GM19395 (cell line): ENCODE results near the gene PCK2.

Experiments used
- ATAC-seq: cut with Tn5 transposase; IDR thresholded peaks from one replicate; pipeline ENCODE4 v1.9.1; 2021; ENCODE audit warnings: mild to moderate bottlenecking, moderate library complexity; ENCODE audit not compliant: unreplicated experiment

Gene PCK2

GRCh38 chr14:24074625-24075484 is 19.3 kb upstream of the PCK2 start:
- no peak for ATAC-seq

DNA sequence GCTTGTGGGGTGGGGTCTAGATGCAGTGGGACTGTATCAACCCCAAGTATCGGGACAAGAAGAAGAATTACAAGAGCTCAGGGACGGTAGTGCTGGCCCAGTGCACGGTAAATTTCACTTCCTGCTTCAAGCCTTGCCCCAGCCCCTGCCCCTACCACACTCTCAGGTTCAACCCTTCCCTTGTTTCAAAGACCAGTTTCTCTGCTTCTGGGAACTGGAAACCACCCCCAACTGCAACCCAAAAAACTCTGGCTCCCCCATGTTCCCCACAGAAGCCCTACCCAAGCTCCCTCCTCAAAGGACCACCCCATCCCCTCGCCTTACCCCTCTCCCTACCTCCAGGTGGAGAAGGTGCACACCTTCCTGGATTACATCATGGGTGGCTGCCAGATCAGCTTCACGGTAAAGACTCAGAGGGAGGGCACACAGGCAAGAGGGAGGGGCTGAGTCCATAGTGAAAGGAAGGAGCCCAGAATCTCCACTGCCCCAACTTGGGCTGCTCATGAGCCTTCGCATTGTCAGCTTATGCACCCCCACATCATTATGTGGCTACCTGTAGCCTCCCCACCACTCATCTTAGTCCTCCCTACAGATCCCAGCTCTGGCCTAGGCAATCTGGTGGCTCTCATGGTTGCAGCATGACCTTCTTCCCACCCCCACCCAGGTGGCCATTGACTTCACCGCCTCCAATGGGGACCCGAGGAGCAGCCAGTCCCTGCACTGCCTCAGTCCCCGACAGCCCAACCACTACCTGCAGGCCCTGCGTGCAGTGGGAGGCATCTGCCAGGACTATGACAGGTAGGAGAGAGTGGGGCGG is 18.4 kb upstream of the PCK2 start:
- peak; percentile 62 for ATAC-seq

DNA sequence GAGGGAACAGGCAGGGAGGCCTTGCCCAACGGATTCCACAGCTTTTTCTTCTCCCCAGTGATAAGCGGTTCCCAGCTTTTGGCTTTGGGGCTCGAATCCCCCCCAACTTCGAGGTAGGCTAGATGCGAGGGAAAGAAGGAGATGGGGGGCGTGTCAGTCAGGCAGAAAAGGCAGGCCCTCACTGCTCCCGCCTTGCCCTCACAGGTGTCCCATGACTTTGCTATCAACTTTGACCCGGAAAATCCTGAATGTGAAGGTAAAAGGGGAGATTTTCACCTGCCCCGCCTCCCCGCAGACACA is 17.9 kb upstream of the PCK2 start:
- no peak for ATAC-seq

DNA sequence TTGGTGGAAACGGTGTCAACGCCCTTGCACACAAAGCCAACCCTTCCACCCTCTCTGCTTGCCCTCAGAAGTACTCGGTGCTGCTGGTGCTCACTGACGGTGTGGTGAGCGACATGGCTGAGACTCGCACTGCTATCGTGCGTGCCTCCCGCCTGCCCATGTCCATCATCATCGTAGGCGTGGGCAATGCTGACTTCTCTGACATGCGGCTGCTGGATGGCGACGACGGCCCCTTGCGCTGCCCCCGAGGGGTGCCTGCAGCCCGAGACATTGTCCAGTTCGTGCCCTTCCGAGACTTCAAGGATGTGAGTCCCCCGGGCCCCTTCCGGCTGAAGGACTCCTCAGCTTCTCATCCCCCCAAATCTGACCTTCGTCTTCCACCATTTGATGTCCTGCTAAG is 17.0 kb upstream of the PCK2 start:
- ATAC-seq = no peak

DNA sequence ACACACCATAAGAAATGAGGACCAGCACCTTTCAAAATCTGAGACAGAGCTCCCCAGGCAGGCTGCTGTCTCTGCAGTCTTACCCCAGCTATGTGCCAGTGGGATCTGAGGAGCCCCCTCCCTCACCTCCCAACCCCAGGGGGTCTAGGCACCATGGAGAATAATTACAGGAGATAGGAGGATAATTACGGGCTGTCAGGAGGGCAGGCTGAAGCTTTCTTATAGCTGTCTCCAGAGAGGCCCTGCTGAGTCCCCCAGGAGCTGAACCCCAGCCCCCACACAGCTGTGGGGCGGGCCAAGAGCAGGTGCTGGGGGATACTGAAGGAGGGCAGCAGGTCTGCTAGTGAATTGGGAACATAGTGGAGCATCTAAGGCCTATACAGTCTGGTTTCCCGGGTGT is 16.0 kb upstream of the PCK2 start:
- ATAC-seq = no peak

DNA sequence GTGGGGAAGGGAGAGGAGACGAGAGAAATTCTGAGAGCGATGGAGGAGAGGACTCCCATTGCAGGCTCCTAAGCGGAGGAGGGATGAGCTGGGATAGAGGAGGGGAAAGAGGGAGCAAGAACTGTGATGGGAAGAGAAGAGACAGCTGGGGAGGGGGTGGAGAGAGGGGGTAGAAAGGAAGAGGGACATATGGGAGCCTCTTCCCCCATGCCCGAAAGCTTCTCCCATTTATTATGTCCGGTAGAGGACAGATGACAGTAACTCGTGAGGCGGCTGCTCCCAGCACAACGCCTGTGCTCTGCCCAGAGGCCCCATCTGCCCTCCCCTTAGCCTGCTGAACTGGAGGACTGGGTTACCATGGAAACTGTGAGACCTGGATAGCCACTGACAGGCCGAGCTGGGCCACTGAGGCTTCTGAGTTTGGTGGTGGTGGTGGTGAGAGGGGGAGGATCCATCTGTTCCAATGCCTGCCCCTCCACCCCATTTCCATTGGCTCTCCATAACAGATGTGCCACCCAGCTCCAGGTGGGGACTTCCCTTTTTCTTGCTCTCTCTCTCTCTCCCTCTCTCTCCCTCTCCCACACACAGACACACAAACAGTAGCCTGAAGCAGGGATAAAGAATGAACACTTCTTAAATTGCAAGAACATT is 14.5 kb upstream of the PCK2 start:
- ATAC-seq = no peak

- no peak for ATAC-seq
Observed at GRCh38 chr14:24080142-24080530, 14.0 kb upstream of the PCK2 start.

DNA sequence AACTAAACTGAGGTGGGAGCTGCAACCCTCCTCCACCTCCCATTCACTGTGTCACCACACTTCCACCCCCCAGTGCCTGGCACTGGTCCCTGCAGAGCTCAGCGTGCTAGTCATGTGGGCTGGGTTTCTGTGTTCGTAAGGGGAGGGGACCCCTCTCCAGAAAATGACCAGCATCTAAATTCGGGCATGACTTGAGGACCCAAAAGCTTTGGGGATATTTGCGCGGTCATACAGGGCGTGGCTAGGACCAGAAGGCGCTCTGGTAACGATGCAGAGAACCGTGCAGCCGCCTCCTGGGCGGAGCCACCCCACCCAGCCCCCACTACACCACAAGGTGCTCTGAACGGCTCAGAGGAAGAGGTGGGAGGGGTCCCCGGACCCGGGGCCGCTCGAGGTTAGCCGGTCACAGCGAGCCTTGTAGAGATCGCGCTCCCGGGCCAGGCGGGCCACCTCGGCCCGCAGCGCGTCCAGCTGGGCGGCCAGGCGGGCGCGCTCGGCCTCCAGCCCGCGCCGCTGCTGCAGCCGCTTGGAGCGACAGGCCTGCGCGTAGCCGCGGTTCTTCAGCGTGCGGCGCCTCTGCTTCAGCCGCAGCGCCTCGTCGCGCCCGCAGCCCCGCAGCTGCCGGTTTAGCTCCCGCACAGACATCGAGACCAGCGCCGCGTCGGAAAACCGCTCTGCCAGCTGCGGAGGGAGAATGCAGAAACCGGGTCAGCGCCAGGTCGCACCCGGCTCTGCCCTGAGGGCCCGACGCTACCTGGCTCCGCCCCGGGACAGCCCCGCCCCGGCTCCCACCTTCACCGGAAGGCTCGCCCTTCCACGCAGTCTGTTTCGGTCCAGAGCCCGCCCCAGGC is 13.0 kb upstream of the PCK2 start:
- peak; percentile 89 for ATAC-seq

GRCh38 chr14:24081739-24082211 is 12.3 kb upstream of the PCK2 start:
- no peak for ATAC-seq

- ATAC-seq = no peak
Observed at GRCh38 chr14:24082411-24083080, 11.6 kb upstream of the PCK2 start.

- no peak for ATAC-seq
Observed at GRCh38 chr14:24083462-24083861, 10.6 kb upstream of the PCK2 start.

GRCh38 chr14:24084440-24084839 is 9.7 kb upstream of the PCK2 start:
- ATAC-seq = no peak

DNA sequence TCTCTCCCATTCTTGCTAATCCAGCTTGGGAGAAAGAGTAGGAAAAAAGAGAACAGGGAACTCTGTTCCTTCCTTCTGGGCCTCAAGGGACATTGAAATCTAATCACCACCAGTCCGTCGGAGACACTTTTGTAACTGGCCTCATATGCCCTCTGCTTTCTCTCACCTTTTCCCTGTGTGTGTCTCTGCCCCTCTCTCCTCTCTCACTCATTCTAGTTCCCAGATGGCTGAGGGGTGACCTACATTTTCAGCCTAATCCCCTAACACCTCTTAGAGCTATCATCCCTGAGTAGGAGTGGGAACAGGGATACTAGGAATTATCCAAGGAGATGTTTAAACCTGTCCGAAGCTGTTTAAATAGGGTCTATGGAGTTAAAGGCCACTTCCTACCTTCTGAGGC is 8.9 kb upstream of the PCK2 start:
- ATAC-seq = no peak

GRCh38 chr14:24086193-24086955 is 7.7 kb upstream of the PCK2 start:
- ATAC-seq = no peak

DNA sequence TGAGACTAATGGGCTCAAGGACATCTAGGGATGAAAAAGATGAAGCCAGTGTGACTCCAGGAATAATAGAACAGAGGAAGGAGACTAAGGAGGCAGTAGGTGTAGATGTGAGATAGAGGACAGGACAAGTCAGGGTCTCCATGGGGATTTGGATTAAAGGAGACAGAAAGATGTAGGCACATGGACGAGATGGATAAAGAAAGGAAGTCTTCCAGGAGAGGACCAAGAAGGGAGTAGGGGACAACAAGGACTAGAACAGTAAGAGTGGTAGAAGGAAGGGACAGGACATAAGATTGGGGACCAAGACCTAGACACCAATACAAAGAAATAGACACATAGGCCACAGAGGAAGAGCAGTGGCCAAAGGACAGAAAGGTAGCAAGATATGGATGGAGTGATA is 7.1 kb upstream of the PCK2 start:
- no peak for ATAC-seq

DNA sequence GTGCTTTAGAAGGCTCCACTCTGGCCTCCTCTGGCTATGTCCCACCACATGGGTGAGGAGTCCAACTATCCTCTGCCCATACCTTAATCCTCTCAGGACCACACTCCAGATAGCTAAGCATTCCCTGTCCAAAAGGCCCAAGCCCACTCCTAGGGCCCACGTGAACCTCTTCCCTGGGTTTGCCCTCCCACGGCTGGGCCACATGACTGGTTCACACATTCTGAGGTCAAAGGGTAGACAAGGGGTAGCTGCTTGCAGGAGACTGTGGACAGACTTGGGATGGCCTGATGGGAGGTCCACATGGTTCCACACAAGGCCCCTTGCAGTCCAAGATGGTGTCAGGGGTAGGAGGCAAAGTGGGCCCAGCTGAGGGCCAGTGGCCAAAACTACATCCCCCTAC is 6.0 kb upstream of the PCK2 start:
- ATAC-seq = no peak

GRCh38 chr14:24089890-24090289 is 4.2 kb upstream of the PCK2 start:
- ATAC-seq = no peak

- no peak for ATAC-seq
Observed at GRCh38 chr14:24092110-24092504, 2.0 kb upstream of the PCK2 start.

GRCh38 chr14:24092505-24093206 is 1.5 kb upstream of the PCK2 start:
- ATAC-seq = no peak
